Measurements from ENCODE around the gene EGFL8. TPM values are rescaled to one million over a fixed set of nuclear protein-coding genes. Genes with fewer than 3 reads are reported as not detected.

Gene EGFL8
- total RNA-seq, 4 donors from 2014 or later, result 7.3 to 66.5 (median 15.4) TPM

DNA sequence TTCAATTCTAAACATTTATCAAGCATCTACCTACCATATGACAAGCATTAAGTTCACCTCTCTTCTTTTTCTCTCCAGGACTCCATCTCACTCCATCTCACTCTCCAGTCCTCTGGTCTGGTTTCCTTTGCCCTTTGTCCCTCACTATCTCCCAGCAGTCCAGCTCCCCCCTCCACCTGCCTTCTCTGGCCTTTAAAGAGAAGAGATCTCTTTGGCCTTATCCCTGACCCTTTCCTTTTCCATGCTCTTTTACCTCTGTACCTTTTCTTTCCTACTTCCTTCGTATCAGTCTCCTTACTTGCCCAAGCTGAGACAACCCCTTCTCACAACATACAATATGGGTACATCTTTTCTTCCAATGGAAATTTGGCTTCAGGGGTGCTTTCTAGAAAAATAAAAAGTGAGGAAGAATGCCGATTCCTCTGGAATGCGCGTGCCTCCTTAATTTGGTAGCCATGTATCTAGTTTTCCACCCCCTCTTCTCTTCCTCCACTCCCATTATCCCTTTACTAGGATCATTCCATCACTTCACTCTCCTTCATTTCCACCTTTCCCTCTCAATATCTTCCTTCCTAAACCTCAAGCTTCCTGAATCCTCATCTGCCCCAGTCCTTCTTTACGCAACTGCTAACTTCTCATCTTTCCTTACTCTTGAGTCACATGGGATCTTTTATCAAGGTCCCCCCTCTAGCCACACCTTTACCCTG is 12.2 kb downstream of the EGFL8 start:
- Histone ChIP-seq H3K9me3 (no peaks in the 10 kb centered on the region), H3K4me1 (peaks cover 67% of the 10 kb centered on the region), H3K27me3 (no peaks in the 10 kb centered on the region), H3K36me3 (peaks cover 17% of the 10 kb centered on the region), H3K27ac (peak overlapping the region; percentile 96), H3K4me3 (peak overlapping the region; percentile 93)
- TF ChIP-seq, protein P1, sequence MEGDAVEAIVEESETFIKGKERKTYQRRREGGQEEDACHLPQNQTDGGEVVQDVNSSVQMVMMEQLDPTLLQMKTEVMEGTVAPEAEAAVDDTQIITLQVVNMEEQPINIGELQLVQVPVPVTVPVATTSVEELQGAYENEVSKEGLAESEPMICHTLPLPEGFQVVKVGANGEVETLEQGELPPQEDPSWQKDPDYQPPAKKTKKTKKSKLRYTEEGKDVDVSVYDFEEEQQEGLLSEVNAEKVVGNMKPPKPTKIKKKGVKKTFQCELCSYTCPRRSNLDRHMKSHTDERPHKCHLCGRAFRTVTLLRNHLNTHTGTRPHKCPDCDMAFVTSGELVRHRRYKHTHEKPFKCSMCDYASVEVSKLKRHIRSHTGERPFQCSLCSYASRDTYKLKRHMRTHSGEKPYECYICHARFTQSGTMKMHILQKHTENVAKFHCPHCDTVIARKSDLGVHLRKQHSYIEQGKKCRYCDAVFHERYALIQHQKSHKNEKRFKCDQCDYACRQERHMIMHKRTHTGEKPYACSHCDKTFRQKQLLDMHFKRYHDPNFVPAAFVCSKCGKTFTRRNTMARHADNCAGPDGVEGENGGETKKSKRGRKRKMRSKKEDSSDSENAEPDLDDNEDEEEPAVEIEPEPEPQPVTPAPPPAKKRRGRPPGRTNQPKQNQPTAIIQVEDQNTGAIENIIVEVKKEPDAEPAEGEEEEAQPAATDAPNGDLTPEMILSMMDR (IDR thresholded peaks at IDR 0.05), result no peak
- 16% methylated on average over 5 of the region's 5 CpGs for WGBS
- DNase-seq (ENCODE audit: low spot score in 2 of 2), result no peak

DNA sequence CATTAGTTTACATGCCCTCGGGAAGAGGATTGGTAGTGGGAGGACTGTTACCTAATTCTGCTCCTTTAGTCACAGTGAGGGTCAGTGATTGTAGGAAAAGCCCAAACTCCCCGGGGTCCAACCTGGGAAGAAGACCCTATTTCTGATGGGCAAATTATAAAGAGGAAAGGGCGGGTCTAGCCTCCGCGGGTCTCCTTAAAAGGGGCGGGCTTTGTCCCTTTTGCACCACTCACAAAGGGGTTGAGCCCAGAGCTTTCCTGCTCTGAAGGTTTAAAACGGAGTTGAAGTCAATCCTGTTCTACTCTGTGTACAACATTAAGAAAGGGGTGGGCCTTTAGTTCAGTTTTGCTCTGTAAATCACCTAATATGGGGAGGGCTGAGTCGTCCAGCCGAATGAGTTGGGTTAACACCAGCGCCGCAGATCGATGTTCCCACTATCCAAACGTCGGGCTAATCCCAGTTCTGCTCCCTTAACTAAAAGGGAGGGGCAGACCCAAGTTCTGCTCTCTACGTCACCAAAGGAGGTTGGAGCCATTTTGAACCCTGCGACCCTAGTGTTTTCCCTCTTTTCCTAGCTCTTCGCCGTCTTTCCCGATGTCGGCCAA is 12.9 kb downstream of the EGFL8 start:
- Histone ChIP-seq H3K4me3 (peak overlapping the region; percentile 93), H3K4me1 (peaks cover 72% of the 10 kb centered on the region), H3K27ac (peak overlapping the region; percentile 96), H3K27me3 (no peaks in the 10 kb centered on the region), H3K36me3 (peaks cover 18% of the 10 kb centered on the region), H3K9me3 (no peaks in the 10 kb centered on the region)
- no peak for DNase-seq (ENCODE audit: low spot score in 2 of 2)
- TF ChIP-seq EP300 (IDR thresholded peaks at IDR 0.05) (no peak), POLR2A (IDR thresholded peaks at IDR 0.05) (peak in 1 of 2 donors; percentile 34)
- WGBS, result under 1% methylated on average over 20 of the region's 20 CpGs

- Histone ChIP-seq H3K27me3 (no peaks in the 10 kb centered on the region), H3K36me3 (peaks cover 19% of the 10 kb centered on the region), H3K9me3 (no peaks in the 10 kb centered on the region), H3K4me3 (peak within 1 kb of the TSS; percentile 93), H3K27ac (peak within 1 kb of the TSS; percentile 96), H3K4me1 (peaks cover 67% of the 10 kb centered on the region)
- WGBS, result under 1% methylated on average over 33 of the region's 33 CpGs
- peak; percentile 99 for DNase-seq (ENCODE audit: low spot score in 2 of 2)
- no peak for TF ChIP-seq EP300 (IDR thresholded peaks at IDR 0.05)
- peak in 2 of 3 donors; percentile 40 to 96 for TF ChIP-seq POLR2AphosphoS5 (IDR thresholded peaks at IDR 0.05)
These were observed 13.6 kb downstream of the EGFL8 start, which contains the start of gene RNF5 for GRCh38 chr6:32177788-32178546. Gene RNF5 (plus strand): TSS chr6:32178405. CDS start chr6:32178512, 107 bp downstream.

DNA sequence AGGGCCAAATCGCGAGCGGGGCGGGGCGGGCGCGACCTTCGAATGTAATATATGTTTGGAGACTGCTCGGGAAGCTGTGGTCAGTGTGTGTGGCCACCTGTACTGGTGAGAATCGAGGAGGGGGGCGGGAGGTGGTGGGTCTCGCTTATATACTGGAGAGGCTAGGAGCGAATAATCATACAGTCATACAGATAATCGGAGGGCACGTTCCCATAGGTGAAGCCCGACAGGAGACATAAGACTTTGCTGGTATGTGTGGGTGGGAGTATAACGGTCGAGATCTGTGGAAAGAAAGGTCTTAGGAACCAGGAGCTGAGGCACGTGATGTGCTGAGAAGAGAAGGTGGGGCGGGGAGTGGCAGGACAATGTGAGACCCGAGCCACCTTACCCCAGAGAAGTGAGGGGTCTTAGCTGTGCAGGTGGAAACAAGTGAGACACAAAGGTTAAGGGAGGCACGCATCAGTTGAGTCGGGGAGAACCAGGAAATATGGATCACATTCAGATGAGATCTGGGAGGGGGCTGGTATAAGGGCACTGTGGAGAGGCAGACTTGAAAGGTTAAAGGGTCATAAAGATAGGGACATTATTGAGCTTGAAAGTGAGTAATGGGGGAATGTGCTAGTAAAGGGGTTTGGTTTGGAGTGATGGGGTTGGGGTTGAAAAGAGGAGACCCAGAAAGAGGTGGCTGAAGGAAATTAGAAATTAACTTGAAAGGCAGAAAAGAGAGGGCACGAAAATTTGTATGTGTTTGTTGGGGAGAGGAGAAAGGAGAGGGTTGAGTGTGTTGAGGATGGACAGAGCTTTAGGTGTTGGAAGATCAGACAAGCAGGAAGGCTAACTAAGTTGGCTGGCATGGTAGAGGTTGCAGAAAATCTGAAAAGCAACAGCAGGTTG is 14.4 kb downstream of the EGFL8 start:
- H3K9me3 ChIP-seq, result no peaks in the 10 kb centered on the region
- peaks cover 26% of the 10 kb centered on the region for H3K36me3 ChIP-seq
- peak overlapping the region; percentile 96 for H3K27ac ChIP-seq
- DNase-seq (ENCODE audit: low spot score in 2 of 2), result no peak
- no peaks in the 10 kb centered on the region for H3K27me3 ChIP-seq
- no peak for TF ChIP-seq POLR2AphosphoS5 (IDR thresholded peaks at IDR 0.05)
- TF ChIP-seq, protein P1 (IDR thresholded peaks at IDR 0.05), result no peak
- TF ChIP-seq POLR2A (IDR thresholded peaks at IDR 0.05), result no peak
- TF ChIP-seq EP300 (IDR thresholded peaks at IDR 0.05), result no peak
- H3K4me3 ChIP-seq, result peak overlapping the region; percentile 93
- H3K4me1 ChIP-seq, result peaks cover 60% of the 10 kb centered on the region
- 3% methylated on average over 24 of the region's 24 CpGs for WGBS

GRCh38 chr6:32179766-32180405 is 15.5 kb downstream of the EGFL8 start:
- H3K36me3 ChIP-seq, result peaks cover 26% of the 10 kb centered on the region
- no peak for DNase-seq (ENCODE audit: low spot score in 2 of 2)
- 68% methylated on average over 10 of the region's 10 CpGs for WGBS
- no peaks in the 10 kb centered on the region for H3K27me3 ChIP-seq
- H3K4me1 ChIP-seq, result peaks cover 61% of the 10 kb centered on the region
- TF ChIP-seq EP300 (IDR thresholded peaks at IDR 0.05), result no peak
- TF ChIP-seq, protein P1 (IDR thresholded peaks at IDR 0.05), result no peak
- TF ChIP-seq POLR2AphosphoS5 (IDR thresholded peaks at IDR 0.05), result no peak
- TF ChIP-seq POLR2A (IDR thresholded peaks at IDR 0.05), result no peak
- H3K27ac ChIP-seq, result no peak overlapping the region
- no peaks in the 10 kb centered on the region for H3K9me3 ChIP-seq
- H3K4me3 ChIP-seq, result peak overlapping the region; percentile 93

All from suprapubic skin (tissue), 4 donors.